Activated CD4-positive, alpha-beta T cell treated with anti-CD3 and anti-CD28 coated beads for 48 hours (primary cell): ENCODE measurements around the gene MYO6.
A peak's percentile ranks its signal among the peaks of the same experiment; 100 is the strongest.
"Not testable (repeated sequence)": the region's sequence is repeated elsewhere in the genome, so short reads cannot be mapped to it uniquely, and the experiment has no call there.

Experiments
- DNase-seq: peaks from one replicate; pipeline ENCODE4 v3.0.0-alpha.2; 2020

Gene MYO6

DNA sequence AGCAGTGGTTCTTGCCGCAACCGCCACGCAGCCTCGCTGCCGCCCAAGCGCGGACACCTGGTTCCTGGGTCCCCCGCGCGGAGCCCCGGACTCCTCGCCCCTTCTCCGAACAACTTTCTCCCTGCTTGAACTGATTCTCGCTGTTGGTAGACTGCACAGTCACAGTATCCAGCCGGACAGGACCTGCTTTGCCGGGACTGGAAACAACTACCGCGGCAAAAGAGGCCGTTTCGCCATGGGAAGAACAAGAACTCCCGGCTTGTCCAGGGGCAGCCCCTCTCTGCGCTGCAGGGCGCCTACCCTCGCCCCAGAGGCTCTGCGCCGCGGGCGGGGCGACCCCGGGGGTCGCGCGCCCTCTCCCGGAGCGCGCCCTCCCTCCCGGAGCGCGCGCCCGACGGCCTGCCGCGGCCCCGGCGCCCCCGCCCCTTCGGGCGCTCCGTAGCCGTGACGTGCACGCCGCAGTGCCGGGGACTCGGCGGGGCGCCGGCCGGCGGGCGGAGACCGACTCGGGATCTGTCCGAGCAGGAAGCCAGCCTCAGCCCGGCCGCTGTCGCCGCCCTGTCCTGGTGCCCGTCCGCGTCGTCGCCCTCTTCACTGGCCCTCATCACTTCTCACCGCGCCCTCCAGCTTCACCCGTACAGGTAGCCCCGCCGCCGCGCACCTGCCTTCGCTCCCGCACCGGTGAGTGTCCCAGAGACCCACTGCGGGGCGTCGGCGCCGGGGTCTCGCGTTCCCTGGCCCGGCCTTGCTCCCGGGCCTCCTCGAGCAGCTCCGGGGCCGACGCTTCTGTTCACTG, at the start of gene MYO6:
MYO6 (plus strand) TSS at position 497 of the 796 bp plus-strand sequence. CDS start 68,309 bp downstream, outside the sequence.
- peak; percentile 34 for DNase-seq

DNA sequence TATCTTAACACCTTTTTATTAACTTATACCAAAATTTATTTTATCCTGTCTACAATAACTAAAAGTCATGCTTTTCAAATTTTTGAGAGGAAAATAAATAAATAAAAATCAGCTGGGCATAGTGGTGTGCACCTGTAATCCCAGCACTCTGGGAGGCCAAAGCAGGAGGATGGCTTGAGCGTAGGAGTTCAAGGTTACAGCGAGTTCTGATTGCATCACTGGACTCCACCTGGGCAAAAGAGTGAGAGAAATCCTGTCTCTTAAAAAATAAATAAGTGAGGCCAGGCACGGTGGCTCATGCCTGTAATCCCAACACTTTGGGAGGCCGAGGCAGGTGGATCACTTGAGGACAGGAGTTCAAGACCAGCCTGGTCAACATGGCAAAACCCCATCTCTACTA, 40.7 kb upstream of the MYO6 start:
- DNase-seq = not testable (repeated sequence)

DNA sequence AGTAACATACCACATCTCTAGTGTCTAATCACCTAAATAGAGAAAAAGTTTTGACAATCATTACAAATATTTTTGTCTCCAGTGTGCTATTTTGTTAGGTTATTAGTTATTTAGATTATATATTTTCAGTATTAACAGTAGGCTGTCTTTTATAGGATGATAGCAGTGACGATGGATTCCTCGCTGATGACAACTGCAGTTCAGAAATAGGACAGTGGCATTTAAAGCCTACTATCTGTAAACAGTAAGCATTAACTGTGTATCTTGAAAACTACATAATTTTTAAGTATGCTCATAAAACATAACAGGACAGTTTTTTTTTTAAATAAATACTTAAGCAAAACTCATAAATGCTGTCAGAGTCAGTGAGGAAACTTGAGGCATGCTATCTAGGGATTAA, 37.9 kb upstream of the MYO6 start:
- DNase-seq = no peak

DNA sequence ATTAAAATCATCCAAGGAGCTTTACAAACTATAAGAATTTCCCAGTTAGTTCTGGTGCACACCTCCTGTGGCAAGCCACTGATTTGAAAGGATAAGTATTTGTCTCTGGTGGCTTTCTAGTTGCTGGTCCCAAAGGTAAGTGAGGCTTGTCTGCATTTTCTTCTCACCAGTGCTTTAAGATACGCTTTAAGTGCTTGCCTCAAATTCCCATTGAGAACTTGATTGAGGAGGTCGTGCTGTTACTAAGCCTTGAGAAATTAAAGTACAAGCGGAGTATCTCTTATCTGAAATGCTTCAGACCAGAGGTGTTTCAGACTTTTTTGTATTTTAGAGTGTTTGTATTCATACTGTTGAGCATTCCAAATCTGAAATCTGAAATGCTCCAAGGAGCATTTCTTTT, 29.9 kb upstream of the MYO6 start:
- no peak for DNase-seq

DNA sequence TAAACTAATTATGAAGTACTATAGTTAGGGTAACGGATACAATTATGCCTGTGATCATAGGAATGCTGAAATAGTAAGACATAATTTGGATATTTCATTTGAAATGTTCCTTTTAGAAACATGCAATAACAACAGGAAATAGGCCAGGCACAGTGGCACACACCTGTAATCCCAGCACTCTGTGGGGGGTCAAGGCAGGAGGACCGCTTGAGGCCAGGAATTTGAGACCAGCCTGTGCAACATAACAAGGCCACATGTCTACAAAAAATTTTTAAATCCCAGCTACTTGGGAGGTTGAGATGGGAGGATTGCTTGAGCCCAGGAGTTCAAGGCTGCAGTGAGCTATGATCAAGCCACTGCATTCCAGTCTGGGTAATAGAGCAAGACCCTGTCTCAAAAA, 25.7 kb upstream of the MYO6 start:
- no peak for DNase-seq

DNA sequence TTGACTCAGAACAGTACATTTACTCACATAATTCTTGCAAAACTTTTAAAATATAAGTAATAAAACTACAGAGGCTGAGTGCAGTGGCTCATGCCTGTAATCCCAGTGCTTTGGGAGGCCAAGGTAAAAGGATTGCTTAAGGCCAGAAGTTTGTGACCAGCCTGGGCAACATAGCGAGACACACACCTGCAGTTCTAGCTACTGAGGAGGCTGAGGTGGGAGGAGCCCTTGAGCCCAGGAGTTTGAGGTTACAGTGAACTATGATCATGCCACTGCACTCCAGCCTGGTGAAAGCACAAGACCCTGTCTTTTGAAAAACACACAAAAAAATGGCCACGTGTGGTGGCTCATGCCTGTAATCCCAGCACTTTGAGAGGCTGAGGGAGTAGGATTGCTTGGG, 21.8 kb upstream of the MYO6 start:
- no peak for DNase-seq

DNA sequence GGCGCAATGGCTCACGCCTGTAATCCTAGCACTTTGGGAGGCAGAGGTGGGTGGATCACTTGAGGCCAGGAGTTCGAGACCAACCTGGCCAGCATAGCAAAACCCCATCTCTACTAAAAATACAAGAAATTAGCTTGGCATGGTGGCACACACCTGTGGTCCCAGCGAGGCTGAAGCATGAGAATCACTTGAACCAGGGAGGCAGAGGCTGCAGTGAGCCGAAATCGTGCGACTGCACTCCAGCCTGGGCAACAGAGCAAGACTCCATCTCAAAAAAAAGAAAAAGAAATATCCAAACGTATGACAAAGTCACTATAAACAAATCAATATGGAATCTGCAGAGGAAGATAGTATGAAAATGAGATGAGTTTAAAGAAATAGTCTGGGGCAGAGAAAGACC, 18.0 kb upstream of the MYO6 start:
- DNase-seq = not testable (repeated sequence)

DNA sequence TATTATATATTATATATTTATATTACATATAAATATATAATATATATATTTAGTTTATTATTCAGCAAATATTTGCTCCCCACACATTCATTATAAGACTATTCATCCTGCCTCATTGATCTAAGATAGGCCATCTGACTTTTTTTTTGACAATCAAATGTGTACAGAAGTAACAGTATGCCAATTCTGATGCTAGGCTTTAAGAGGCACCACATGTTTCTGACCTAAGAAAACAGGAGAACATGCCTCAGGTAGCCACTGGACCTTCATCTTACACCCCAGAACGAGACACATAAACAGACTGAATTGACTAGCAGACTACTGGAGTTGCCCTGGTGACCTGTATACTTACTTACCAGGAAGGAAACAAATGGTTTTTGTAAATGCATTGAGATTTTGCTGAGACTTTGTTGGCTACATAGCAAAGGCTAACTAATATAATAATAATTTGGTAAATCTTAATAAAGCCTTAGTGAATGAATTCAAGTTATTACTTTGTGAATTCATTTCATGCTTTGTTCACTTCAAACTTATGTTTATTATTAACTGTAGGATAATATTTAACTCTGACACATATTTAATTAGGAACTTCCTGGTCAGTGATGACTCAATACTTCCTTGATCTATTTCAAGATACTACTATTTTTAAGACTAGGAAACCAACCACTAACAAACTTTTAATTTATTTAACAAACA, 13.4 kb upstream of the MYO6 start:
- no peak for DNase-seq

DNA sequence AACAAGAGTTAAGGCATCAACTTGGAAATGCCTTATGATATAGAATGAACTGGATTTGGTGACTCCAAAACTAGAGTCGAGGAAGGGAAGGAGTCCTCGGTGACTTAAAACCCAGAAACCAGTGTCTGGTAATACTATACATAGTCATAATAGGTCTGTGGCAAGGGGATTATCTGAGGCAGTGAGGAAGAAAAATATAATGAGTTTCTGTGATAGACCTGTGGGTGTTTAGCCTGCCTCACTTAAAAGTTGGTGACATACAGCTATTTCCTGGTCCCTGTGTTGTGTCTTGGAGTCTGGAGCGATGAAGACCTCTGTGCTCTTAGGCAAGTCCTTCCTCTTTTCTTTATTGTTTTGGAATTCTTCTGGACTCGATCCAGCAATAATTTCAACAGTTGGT, 5.1 kb upstream of the MYO6 start:
- DNase-seq = no peak

DNA sequence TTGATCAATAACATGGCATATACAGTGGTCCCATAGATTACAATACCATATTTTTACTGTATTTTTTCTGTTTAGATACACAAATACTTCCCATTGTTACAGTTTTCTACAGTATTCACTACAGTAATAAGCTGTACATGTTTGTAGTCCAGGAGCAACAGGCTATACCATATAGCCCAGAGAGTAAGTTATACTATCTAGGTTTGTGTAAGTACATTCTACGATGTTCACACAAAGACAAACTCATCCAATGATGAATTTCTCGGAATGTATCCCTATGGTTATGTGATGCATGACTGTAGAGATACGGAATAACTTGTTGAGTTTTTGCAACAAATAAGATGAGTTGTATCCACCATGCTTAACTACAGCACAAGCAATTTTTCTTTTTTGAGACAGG, 3.6 kb upstream of the MYO6 start:
- no peak for DNase-seq

DNA sequence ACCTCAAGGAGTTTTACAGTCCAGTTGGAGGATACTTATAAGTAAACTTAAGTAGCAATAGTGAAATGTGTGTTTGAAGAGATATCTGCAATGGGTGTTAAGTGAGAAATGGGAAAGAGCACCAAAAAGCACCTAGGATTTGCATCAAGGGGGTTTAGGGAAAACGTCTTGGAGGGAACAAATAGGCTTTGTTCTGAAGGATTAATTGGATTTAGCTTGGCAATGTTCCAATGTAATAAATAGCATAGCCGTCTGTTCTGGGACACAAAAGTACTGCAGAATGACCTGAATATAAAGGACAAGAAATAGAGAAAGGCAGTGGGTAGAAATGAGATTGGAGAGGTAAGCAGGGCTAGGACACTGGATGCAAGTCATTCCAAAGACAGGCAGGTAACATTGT, 2.8 kb upstream of the MYO6 start:
- no peak for DNase-seq

DNA sequence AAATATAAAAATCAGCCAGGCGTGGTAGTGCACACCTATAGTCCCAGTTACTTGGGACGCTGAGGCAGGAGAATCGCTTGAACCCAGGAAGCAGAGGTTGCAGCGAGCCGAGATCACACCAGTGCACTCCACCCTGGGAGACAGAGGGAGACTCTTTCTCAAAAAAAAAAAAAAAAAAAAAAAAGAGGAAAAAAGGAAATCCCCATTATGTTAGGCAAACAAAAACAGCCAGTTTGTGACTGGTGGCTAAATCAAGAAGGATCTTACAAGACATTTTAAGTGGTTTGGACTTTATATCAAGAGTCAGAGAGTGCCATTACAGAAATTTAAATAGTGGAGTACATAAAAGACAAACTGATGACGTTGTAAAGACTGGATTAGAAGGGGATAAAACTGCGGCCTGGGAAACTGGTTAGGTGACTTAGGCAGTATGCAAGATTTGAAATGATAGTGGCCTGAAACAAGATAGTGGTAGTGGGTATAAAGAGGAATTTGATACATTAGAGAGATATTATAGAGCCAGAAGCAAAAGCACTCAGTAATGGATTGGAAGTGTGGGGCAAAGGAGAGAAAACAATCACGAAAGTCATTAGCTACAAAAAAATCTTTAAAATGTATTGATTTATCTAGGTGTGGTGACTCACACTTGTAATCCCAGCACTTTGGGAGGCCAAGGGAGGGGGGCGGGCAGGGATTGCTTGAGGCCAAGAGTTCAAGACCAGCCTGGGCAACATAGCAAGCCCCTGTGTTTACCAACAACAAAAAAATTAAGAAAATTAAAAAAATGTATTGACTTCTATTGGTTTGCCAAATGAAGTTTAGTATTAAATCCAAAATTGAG, 1.7 kb upstream of the MYO6 start:
- no peak for DNase-seq

DNA sequence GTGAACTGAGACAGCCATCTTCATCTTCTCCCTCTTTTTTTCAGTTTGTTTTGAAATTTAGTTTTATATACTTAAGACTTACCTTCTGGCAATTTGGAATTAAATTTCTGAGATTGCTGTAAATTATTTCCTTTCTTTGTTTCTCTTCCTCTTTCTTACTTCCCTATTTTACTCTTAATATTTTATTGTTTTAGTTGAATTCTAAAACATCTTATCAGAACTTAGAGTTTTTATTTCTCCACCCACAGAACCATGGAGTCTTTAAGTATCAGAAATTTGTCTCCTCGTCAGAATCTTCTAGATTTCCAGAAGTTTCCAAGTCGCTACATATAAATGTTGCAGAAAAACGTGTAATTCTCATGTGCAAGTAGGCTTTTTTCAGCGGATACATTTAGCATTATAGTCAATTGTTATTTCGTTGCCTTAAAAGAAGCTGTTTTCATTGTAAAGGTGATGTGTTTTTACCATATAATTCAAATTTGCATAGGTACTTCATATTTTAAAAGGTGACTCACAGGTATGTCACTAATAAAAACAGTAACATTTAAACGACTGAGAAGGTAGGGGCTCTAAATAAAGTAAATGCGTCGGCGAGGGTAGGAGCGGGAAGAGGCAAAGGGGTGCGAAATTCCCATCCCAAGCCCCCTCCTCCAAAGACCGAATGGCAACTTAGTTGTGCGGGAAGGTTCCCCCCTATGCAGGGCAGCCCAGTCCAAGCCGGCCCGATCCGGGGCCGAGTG, 866 bp upstream of the MYO6 start:
- no peak for DNase-seq

DNA sequence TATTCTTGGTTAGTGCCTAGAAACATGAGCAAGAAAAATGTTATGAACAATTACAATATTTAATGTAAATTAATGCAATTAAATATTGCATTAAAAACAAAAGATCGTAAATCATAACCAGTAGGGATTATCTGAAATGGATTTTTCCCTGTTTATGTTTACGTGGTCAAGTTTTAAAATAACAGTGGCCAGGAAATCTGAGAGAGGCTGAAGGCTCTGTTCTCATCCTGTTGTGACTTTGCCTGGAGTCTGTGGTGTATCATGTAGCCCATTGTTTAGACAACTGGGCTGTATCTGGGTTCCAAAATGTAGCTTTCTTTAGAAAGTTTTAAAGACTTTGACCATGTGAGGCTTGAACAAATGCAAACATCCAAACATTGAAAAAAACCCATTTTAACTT, 2.4 kb downstream of the MYO6 start:
- no peak for DNase-seq

DNA sequence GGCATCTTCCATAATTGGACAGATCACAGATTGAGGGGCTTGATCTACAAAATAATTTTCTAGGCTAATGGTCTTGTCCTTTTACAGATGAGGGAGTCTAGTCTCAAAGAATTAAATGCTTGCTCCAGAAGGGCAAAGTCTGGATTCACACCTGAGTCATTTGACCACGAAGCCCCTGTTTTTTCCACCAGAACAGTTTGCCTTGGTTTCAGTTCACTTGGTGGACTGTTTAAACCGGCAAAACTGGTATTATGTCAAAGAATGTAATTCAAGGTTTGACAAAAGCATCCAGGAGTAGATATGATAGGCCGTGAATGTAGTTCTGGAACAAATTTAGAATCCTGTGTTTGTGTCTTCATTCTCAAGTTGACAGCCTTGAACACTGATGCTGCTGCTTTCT, 3.3 kb downstream of the MYO6 start:
- no peak for DNase-seq

DNA sequence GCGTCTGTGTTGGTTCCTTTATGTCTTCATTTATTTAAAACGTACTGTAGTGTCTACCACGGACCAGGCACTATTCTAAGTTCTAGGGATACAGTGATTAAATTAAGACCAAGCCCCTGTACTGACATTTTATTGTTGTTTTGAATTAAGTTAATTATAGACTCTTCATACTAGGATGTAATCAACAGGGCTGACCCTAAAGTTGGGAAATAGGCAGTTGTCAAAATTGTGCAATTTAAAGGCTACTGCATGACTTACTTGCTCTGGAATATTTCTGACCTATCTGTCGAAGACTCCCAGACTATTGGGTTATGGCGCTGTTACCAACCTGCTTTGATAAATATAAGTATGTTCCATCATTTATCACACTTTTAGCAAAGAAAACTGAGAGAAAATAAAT, 6.7 kb downstream of the MYO6 start:
- no peak for DNase-seq

DNA sequence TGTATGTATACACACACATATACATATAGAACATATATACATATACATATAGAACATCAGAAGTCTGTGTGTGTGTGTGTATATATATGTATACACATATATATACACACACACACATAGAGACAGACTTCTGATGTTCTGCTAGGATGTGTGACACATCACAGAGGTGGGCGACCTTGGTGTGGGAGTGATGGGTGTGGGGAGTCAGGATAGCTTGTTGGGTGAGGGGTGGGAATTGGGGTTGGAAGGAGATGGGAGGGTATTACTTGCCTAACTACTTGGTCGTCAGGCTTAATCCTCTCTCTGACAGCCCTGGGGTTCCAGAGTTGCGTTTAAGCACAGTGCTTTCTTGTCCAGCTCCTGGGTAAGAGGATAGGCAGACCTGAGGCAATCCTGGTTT, 8.3 kb downstream of the MYO6 start:
- DNase-seq = no peak

DNA sequence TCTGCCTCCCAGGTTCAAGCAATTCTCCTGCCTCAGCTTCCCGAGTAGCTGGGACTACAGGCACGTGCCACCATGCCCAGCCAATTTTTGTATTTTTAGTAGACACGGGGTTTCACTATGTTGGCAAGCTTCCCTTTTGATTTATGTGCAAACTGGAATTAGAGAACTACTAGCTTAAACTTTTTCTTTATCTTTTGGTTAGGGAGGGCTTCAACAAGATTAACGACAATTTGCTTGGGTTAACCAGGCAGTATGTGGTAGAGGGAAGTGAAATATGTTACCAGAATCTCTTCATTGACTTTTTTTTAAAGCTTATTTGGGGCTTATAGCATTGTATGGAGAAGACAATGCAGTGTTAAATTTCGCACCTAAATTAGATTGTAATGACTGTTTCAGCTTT, 9.0 kb downstream of the MYO6 start:
- DNase-seq = no peak

DNA sequence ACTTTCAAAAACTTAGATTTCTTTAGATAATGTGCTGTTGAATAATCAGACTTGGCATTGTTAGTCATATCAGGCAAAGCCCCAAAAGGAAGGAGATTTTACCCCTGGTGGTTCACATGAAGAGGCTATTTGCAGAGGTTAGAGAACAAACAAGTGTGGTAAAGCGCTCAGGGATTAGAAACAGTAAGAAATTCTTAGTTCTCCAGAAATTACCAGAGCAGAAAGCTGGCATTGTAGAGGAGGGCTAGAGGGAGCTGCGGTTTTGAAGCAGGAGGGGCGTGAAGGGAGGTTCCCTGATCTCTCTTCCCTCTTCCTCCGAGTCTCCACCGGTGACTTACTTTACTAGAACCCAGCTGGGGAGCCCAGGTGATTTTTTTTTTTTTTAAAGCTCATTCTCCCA, 10.2 kb downstream of the MYO6 start:
- no peak for DNase-seq

DNA sequence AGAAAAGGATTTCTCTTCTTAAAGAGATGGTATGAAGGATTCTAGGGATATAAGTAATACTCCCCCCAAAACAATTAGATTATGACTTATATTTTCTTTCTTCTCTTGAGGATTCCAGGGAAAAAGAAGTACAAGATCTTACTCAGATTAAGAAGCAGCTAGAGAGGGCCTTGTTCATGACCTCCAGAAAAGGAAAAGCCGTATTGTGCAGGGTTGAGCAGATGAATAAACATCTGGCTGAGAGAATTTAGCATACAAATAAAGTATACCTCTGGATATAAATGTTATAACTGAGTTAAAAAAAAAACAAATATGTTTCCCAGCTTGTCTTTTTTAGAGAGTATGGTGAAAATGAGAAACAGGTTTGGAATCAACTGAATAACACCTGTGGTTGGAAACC, 11.3 kb downstream of the MYO6 start:
- no peak for DNase-seq

DNA sequence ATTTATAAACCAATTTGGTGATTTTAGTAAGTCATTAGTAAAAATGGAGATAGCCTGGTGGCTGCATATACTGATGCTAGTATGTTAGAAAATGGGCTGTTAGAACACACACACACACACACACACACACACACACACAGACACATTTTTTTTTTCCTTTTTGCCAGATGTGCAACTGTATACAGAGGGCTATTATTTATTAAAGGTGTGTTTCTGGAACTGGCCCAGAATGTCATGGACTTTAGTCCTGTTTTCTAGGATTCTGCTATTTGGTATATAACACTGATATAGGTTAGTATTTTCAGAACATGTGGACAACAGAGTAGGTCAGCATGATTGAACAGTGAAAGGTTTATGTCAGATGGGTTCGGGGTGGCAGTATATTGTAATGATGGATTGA, 12.4 kb downstream of the MYO6 start:
- DNase-seq = no peak

DNA sequence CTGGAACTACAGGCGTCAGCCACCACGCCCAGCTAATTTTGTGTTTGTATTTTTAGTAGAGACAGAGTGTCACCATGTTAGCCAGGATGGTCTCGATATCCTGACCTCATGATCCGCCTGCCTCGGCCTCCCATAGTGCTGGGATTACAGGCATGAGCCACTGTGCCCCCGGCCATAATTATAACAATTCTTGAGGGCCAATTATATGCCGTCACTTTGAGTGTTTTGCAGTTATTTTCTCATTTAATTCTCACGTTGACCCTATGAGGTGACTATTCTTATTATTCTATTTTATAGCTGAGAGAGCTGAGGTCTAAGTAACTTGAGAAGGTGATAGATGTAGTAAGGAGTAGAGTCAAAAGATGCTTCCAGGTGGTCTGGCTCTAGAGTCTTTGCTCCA, 13.0 kb downstream of the MYO6 start:
- no peak for DNase-seq

DNA sequence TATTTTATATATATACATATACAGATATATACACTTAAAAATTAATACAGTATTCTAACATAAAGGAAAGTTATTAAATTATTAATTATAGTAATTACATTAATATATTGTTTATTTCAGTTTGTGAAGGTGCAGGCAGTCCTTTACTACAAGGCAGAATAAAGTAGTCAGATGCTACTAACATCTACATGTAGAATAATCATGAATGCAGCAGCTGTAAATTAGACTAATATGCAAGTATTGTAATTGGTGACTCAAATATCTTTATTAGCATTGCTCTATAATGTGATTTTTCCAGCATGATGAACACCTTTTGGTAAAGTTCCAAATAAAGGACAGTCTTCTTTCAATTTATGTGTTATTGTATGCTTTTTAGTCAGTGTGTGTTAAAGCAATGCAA, 17.3 kb downstream of the MYO6 start:
- no peak for DNase-seq
